Nephron progenitor cell (in vitro differentiated cells): ENCODE measurements around the gene MCRIP1.

Experiments
- DNase-seq: peaks from one replicate; pipeline ENCODE4 v3.0.0; 2021
- H3K27ac Mint-ChIP-seq: 2 replicates; pipeline ENCODE4 v1.8.0; 2021; ENCODE audit warnings: mild to moderate bottlenecking, moderate library complexity, mixed read lengths
- H3K27me3 Mint-ChIP-seq: 2 replicates; pipeline ENCODE4 v1.8.0; 2021; ENCODE audit warnings: mild to moderate bottlenecking, low read depth, mixed read lengths; ENCODE audit not compliant: poor library complexity
- H3K36me3 Mint-ChIP-seq: 2 replicates; pipeline ENCODE4 v1.8.0; 2021; ENCODE audit warnings: low read depth, mixed read lengths
- H3K4me1 Mint-ChIP-seq: 2 replicates; pipeline ENCODE4 v1.8.0; 2021; ENCODE audit warnings: mixed read lengths
- H3K4me3 Mint-ChIP-seq: 2 replicates; pipeline ENCODE4 v1.8.0; 2021; ENCODE audit warnings: mild to moderate bottlenecking, moderate library complexity, mixed read lengths
- H3K9me3 Mint-ChIP-seq: 2 replicates; pipeline ENCODE4 v1.8.0; 2021; ENCODE audit warnings: mild to moderate bottlenecking, moderate library complexity, mixed read lengths
- CTCF ChIP-seq: fragments of 200-600 bp; sonication (generic); IDR thresholded peaks from 2 replicates; pipeline ENCODE4 v1.5.0; 2021; ENCODE audit warnings: antibody characterized with exemption

Gene MCRIP1

GRCh38 chr17:81858170-81858966 lies 25.3 kb upstream of the MCRIP1 start:
- H3K4me1 Mint-ChIP-seq = peaks cover 41% of the 10 kb centered on the region
- peak overlapping the region; percentile 96 for H3K4me3 Mint-ChIP-seq
- no peak for TF ChIP-seq CTCF
- no peak overlapping the region for H3K27ac Mint-ChIP-seq
- DNase-seq = no peak
- H3K36me3 Mint-ChIP-seq = peaks cover 37% of the 10 kb centered on the region
- peaks cover 4% of the 10 kb centered on the region for H3K27me3 Mint-ChIP-seq
- H3K9me3 Mint-ChIP-seq = no peaks in the 10 kb centered on the region

GRCh38 chr17:81854974-81855774 lies 22.1 kb upstream of the MCRIP1 start:
- peaks cover 60% of the 10 kb centered on the region for H3K36me3 Mint-ChIP-seq
- H3K4me1 Mint-ChIP-seq = peaks cover 25% of the 10 kb centered on the region
- peaks cover 4% of the 10 kb centered on the region for H3K27me3 Mint-ChIP-seq
- no peak overlapping the region for H3K27ac Mint-ChIP-seq
- H3K4me3 Mint-ChIP-seq = no peak overlapping the region
- no peaks in the 10 kb centered on the region for H3K9me3 Mint-ChIP-seq
- TF ChIP-seq CTCF = no peak
- DNase-seq = no peak

GRCh38 chr17:81852237-81852636 lies 19.1 kb upstream of the MCRIP1 start:
- Mint-ChIP-seq H3K27me3 (peaks cover under 1% of the 10 kb centered on the region), H3K36me3 (peaks cover 50% of the 10 kb centered on the region), H3K4me1 (no peaks in the 10 kb centered on the region), H3K4me3 (no peak overlapping the region), H3K27ac (no peak overlapping the region), H3K9me3 (no peaks in the 10 kb centered on the region)
- DNase-seq = no peak
- TF ChIP-seq CTCF = no peak

GRCh38 chr17:81851423-81851822 lies 18.3 kb upstream of the MCRIP1 start:
- no peaks in the 10 kb centered on the region for H3K27me3 Mint-ChIP-seq
- TF ChIP-seq CTCF = no peak
- H3K9me3 Mint-ChIP-seq = no peaks in the 10 kb centered on the region
- H3K27ac Mint-ChIP-seq = no peak overlapping the region
- DNase-seq = no peak
- H3K4me3 Mint-ChIP-seq = no peak overlapping the region
- H3K4me1 Mint-ChIP-seq = no peaks in the 10 kb centered on the region
- H3K36me3 Mint-ChIP-seq = peaks cover 48% of the 10 kb centered on the region

- Mint-ChIP-seq H3K27ac (no peak overlapping the region), H3K27me3 (no peaks in the 10 kb centered on the region), H3K36me3 (peaks cover 47% of the 10 kb centered on the region), H3K9me3 (no peaks in the 10 kb centered on the region), H3K4me3 (no peak overlapping the region), H3K4me1 (no peaks in the 10 kb centered on the region)
- no peak for DNase-seq
- TF ChIP-seq CTCF = no peak
Observed at GRCh38 chr17:81849457-81849856, 16.4 kb upstream of the MCRIP1 start.
